Activated CD8-positive, alpha-beta memory T cell treated with anti-CD3 and anti-CD28 coated beads for 1 hour (primary cell): Measurements from ENCODE around the gene TMEM60.
"Not testable (repeated sequence)": the region's sequence is repeated elsewhere in the genome, so short reads cannot be mapped to it uniquely, and the experiment has no call there.

Experiments
- DNase-seq, 2 donors: peaks; one replicate each; pipeline ENCODE4 v3.0.0-alpha.2; 2020; ENCODE audit warnings: low read depth in 1 of 2; ENCODE audit errors: extremely low read depth in 1 of 2

TMEM60 gene, protein sequence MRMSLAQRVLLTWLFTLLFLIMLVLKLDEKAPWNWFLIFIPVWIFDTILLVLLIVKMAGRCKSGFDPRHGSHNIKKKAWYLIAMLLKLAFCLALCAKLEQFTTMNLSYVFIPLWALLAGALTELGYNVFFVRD

GRCh38 chr7:77798394-77799077 is at the start of gene TMEM60, which contains the start of gene PHTF2:
TMEM60 (minus strand) TSS chr7:77798434; CDS start chr7:77794373, 4,061 bp downstream.
PHTF2 (plus strand) TSS chr7:77798773.
- DNase-seq = peak; percentile 71 to 85

DNA sequence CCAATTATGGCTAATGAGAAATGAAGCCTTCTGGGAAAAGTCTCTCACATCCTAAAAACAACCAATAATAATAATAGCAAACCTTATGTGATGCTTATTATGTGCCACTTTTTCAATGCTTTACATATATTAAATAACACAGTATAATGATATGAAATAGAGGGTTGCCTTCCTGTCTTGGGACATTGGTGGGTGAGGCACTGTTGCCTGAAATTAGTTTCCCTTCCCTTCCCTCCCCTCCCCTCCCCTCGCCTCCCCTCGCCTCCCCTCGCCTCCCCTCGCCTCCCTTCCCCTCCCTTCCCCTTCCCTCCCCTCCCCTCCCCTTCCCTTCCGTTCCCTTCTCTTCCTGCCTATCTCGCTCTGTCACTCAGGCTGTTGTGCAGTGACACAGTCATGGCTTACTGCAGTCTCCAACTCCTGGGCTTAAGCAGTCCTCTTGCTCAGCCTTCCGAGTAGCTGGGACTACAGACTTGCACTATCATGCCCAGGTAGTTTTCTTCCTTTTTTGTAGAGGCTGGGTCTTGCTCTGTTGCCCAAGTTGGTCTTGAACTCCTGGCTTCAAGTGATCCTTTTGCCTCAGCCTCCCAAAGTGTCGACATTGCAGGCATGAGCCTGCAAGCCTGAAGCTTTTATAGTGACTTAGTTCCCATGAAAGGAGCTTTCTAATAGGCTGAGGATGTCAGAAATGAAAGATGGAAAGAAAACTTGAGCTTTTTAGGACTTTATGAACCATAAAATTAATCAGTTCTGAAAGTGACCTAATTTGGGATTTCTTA is 48.3 kb upstream of the TMEM60 start:
- no peak for DNase-seq

DNA sequence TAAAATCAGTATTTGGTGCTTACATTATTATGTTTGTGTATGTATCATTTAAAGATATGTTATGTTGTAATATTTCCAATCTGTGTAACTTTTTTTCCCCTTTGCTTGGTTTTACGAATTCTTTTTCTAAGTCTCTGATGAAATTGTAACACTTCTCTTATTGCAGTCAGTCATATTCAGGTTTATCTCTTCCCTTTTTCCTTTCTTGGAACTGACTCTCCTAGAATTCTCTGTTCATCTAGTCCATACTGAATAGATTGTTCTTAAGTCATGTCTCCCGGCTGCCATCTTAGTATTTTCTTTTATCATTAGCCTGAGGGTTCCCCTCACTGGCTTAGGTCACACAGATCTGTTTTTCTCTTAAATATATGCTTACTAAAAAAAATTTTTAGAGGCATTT is 45.0 kb upstream of the TMEM60 start:
- DNase-seq = no peak

GRCh38 chr7:77839919-77840318 is 41.7 kb upstream of the TMEM60 start:
- DNase-seq = no peak

DNA sequence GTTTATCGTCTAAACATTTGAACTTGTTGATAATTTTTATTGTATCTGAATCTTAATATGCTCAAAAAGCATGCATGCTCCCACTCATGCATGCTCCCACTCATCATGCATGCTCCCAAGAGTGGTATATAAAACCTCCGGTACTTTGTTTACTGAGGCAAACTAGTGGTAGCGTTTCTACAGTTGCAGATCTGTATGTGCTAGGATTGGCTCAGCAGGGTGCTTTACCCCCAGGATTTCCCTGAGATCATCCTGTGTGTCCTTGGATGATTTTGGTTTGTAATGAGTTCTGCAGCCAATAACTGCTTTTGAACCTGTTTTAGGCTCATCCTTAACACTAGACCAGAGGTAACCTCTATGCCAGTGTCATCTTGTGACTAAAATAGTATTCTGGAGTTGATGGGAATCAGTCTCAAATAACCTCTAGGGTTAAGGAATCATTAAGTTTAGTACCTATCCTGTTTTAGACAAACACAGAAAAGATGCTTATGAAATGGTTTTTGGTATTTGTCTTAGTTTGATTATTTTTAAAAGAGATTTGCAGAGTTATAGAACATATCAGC is 40.8 kb upstream of the TMEM60 start:
- DNase-seq = no peak

DNA sequence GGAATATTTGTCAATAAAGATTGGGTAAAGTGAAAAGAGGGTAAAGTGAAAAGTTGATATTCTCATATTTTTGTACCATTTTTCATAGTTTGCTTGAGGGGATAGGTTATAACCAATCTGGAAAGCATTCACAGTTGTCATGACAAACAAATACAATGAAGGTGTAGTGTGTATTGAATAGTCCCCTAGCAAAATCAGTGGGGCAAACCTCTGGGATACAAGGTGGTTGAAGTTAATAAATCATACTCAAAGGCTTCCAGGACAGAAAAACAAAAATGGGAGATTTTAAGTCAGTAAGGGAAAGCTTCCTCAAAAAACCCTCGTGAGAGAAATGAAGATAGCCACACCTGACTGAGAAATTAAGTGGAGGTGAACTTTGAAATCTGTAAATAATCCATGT is 39.7 kb upstream of the TMEM60 start:
- DNase-seq = no peak

GRCh38 chr7:77837275-77837674 is 39.0 kb upstream of the TMEM60 start:
- DNase-seq = no peak

GRCh38 chr7:77836425-77836824 is 38.2 kb upstream of the TMEM60 start:
- DNase-seq = not testable (repeated sequence)

GRCh38 chr7:77833136-77833535 is 34.9 kb upstream of the TMEM60 start:
- DNase-seq = no peak

GRCh38 chr7:77831953-77832352 is 33.7 kb upstream of the TMEM60 start:
- DNase-seq = no peak

GRCh38 chr7:77831481-77831880 is 33.2 kb upstream of the TMEM60 start:
- DNase-seq = no peak

GRCh38 chr7:77830649-77831355 is 32.6 kb upstream of the TMEM60 start:
- DNase-seq = no peak

DNA sequence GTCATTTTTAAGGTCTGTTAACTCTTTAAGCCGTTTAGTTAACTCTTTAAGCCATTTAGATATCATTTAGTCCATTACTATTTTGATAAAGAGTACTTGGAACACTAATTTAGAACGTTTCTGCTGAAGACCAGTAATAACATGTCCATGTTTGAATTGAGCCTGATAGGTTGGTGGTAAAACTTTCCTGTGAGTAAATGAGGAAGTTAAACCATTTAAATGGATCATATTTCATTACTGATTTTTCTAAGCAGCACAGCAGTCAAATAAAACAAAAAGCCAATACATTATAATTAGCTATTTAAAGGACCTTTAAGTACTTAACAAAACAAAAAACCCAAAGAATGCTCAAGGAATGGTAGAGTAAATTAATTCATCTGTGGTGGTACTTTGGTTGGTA is 29.8 kb upstream of the TMEM60 start:
- DNase-seq = no peak

GRCh38 chr7:77826300-77826699 is 28.1 kb upstream of the TMEM60 start:
- DNase-seq = no peak

DNA sequence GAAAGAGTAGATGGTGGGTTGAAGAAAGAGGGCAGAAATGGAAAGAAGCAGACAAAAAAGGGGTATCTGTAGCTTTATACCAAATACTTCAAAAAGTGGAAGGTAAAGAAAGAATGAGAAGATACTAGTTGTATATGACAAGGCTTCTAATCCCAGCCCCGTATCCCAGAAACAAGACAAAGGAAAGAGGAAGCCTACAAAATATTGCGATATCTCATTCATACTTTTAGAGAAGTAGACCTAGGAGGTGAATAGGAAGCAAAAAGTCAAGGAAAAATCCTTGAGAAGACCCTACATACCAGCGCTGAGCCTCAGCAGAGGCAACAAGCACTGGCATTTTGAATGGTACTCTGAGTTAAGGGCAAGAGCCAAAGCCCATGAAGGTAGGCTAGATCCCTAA is 26.9 kb upstream of the TMEM60 start:
- no peak for DNase-seq

DNA sequence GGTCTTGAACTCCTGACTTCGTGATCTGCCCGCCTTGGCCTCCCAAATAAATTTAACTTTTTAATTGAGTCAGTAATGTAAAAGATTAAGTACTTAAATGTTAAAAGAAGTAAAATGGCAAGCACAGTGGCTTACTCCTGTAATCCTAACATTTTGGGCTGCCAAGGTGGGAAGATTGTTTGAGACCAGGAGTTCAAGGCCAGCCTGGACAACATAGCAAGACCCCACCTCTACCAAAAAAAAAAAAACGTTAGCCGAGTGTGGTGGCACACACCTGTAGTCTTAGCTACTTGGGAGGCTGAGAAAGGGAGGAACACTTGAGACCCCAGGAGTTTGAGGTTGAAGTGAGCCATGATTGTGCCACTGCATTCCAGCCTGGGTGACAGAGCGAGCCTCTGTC is 26.4 kb upstream of the TMEM60 start:
- no peak for DNase-seq

DNA sequence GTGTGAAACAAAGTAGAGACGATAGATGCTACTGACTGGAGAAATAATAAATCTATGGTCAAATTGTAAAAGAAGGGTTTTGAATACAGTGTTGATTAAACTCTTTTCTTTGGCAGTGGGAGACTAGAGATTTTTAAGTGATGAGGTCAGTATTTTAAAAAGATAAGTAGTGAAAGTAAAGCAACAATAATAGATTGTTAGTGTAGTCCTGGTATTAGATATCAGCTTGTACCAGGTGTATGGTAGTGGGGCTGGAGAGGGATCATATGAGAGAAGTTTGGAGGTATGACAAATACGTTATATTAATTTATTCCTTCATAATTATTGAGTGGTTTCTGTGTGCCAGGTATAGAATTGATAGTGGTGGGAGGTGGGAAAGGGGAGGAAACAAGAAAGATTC is 25.6 kb upstream of the TMEM60 start:
- no peak for DNase-seq

DNA sequence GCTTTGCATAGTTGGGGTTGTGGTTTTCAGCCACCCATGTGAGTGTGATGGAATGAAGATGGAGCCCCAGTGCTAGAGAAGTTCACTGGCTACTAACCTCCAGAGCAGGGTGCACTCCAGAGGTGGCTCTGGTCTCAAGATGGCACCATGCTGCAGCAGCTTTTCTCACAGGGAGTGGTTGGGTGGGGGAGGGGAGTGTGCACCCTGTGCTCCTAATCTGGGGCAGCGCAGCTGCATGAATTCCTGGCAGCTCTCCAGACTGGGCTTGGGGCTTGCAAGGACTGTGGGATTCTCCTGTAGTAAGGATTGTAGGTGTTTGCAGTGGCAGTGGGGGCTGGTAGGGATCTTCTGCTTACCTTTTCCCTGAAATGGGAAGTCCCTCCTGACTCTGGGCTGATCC is 24.0 kb upstream of the TMEM60 start:
- DNase-seq = no peak

DNA sequence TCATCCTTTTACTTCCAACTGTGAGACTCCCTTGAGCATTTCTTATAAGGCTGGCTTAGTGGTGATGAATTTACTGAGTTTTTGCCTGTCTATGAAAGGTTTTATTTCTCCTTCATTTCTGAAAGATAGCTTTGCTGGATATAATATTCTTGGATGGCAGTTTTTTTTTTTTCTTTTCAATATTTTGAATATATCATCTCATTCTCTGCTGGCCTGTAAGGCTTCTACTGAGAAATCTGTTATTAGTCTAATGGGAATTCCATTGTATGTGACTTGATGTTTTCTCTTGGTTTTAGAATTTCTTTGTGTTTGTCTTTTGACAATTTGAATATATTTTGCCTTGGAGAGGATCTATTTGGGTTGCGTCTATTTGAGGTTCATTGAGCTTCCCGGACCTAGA is 22.7 kb upstream of the TMEM60 start:
- DNase-seq = no peak

- DNase-seq = no peak
Observed at GRCh38 chr7:77819021-77819420, 20.8 kb upstream of the TMEM60 start.

- no peak for DNase-seq
Observed at GRCh38 chr7:77813180-77813579, 14.9 kb upstream of the TMEM60 start.
